ENCODE results near the gene GRK3. TPM values are rescaled to one million over a fixed set of nuclear protein-coding genes. Genes with fewer than 3 reads are reported as not detected.

The GRK3 gene
- total RNA-seq, 2 donors from 2014 or later: 6.2 to 9.1 TPM

DNA sequence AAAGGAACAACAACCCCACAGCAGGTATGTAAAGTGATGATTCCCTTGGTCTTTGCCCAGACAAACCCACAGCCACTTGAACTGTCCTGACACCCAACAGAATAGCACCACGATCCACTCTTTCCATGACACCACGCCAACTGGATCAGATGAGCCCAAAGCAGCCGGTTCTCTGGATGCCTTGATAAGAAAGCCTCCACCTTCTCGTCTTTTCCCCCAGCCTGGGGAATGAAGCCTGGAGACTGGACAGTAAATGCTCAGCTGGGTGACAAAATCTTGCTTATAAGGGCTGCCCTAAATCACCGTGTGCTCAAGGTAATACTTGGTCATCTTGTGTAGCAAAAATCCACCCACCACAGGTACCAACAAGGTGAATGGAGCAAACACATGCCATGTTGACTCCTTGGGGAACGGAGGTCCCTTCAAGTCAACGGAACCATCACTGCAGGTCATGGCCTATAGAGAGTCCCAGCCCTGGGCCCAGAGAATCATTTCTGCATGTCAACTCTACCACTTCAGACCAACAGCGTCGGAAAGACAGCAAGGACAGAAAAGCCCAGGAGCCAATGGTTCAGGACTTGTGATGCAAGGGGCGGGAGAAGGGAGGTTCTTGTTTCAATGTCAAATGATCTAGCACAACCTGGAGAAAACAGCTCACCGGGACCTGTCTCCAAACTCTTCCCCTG lies 175.3 kb downstream of the GRK3 start:
- Histone ChIP-seq H3K36me3 (no peaks in the 10 kb centered on the region), H3K4me1 (peaks cover 0 to 2% of the 10 kb centered on the region in 2 donors), H3K9me3 (no peaks in the 10 kb centered on the region), H3K27ac (no peak overlapping the region), H3K4me3 (no peak overlapping the region), H3K27me3 (no peaks in the 10 kb centered on the region)
- DNase-seq (ENCODE audit: low spot score): no peak
- TF ChIP-seq, protein P1, sequence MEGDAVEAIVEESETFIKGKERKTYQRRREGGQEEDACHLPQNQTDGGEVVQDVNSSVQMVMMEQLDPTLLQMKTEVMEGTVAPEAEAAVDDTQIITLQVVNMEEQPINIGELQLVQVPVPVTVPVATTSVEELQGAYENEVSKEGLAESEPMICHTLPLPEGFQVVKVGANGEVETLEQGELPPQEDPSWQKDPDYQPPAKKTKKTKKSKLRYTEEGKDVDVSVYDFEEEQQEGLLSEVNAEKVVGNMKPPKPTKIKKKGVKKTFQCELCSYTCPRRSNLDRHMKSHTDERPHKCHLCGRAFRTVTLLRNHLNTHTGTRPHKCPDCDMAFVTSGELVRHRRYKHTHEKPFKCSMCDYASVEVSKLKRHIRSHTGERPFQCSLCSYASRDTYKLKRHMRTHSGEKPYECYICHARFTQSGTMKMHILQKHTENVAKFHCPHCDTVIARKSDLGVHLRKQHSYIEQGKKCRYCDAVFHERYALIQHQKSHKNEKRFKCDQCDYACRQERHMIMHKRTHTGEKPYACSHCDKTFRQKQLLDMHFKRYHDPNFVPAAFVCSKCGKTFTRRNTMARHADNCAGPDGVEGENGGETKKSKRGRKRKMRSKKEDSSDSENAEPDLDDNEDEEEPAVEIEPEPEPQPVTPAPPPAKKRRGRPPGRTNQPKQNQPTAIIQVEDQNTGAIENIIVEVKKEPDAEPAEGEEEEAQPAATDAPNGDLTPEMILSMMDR (IDR thresholded peaks at IDR 0.05): no peak

DNA sequence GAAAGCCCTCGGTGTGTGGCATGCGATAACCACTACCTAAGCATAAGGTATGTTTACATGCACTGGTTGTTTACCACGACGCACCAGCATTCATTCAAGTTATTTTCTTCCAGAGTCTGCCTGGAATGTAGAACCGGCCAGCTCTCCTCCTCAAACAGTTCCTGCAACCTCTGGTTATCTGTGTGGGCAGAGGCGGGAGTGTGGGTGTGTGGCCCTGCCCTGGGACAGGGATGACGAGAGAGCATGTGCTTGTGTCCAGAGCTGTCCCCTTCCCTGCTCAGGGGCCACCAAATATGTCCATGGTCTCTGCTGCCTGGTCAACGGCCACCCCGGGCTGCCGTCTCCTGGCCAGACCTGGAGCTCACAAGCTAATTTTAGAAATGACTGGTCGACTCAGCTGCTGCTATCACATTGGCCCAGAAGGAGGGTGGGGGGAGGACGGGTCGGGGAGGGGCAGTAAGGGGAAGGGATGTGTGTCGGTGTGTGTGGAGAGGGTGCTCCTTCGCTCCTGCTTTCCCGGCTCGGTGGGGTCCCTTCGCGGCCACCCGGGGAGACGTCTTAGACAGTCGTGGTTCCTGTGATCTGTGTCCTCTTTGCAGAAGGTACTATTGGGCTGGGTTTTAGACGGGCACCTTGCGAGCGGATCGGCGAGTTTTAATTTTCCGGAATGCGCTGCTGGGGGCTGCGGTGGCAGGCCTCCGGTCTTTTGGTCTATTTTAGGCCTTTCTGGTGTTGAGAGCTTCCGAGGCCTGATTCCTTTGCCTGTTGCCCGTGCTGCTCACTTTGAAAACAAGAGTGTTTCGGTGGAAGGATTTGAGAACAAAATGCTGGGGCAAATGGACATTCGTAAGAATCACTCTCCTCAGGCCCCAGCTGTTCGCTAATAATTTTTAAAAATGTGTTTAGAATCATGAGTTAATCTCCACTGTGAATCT lies 177.5 kb downstream of the GRK3 start, which contains the start of gene MYO18B:
Gene MYO18B (plus strand): TSS at position 497 of the 935 bp plus-strand sequence. CDS start 18,905 bp downstream, outside the sequence.
- Histone ChIP-seq H3K4me1 (peaks cover 0 to 14% of the 10 kb centered on the region in 2 donors), H3K27ac (peak within 1 kb of the TSS; percentile 88 to 95), H3K27me3 (no peaks in the 10 kb centered on the region), H3K9me3 (no peaks in the 10 kb centered on the region), H3K36me3 (no peaks in the 10 kb centered on the region), H3K4me3 (peak within 1 kb of the TSS; percentile 52 to 65)
- TF ChIP-seq, protein P1 (IDR thresholded peaks at IDR 0.05): no peak
- peak; percentile 81 for DNase-seq (ENCODE audit: low spot score)

- no peak for DNase-seq (ENCODE audit: low spot score)
- Histone ChIP-seq H3K4me3 (peak overlapping the region; percentile 52 to 65), H3K27me3 (no peaks in the 10 kb centered on the region), H3K36me3 (no peaks in the 10 kb centered on the region), H3K27ac (peak overlapping the region; percentile 88 to 94), H3K4me1 (peaks cover 0 to 24% of the 10 kb centered on the region in 2 donors), H3K9me3 (no peaks in the 10 kb centered on the region)
- TF ChIP-seq, protein P1 (IDR thresholded peaks at IDR 0.05): no peak
Measured at GRCh38 chr22:25742918-25743708, 178.6 kb downstream of the GRK3 start.

- TF ChIP-seq, protein P1 (IDR thresholded peaks at IDR 0.05): no peak
- no peak for DNase-seq (ENCODE audit: low spot score)
- peaks cover 0 to 39% of the 10 kb centered on the region in 2 donors for H3K4me1 ChIP-seq
- no peaks in the 10 kb centered on the region for H3K27me3 ChIP-seq
- no peaks in the 10 kb centered on the region for H3K36me3 ChIP-seq
- peak overlapping the region; percentile 52 to 65 for H3K4me3 ChIP-seq
- no peaks in the 10 kb centered on the region for H3K9me3 ChIP-seq
- H3K27ac ChIP-seq: peak overlapping the region; percentile 88 to 94
Measured at GRCh38 chr22:25744694-25745093, 180.2 kb downstream of the GRK3 start.

DNA sequence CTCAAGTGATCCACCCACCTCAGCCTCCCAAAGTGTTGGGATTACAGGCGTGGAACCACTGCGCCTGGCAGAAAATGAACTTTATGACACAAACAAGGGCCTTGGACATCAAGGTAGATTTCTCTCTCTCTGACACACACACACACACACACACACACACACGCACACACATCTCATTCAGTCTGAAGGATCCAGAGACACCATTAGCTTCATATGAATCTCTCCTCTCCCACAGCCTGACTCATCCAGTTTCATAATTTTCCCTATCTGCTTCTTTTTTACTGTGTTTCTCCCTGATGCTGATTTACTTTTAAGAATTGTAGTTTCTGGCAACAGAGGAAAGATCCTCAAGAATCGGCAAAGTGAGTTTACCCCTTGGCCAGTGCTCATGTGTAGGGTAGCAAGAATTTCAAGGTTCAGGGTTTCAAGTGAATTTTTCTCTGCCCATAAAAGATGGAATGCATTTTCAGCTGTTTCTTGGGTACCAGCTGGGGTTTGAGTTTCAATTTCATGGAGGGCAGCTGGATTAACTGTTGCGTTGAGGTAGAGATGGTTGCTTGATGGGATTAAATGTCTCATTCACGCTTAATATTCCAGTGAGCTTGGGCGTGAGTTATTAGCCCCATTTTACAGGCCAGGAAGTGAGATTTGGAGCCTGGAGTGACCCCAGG lies 181.0 kb downstream of the GRK3 start:
- no peak for DNase-seq (ENCODE audit: low spot score)
- peaks cover 0 to 46% of the 10 kb centered on the region in 2 donors for H3K4me1 ChIP-seq
- H3K27ac ChIP-seq: peak overlapping the region; percentile 88 to 94
- H3K36me3 ChIP-seq: no peaks in the 10 kb centered on the region
- no peaks in the 10 kb centered on the region for H3K9me3 ChIP-seq
- TF ChIP-seq, protein P1 (IDR thresholded peaks at IDR 0.05): no peak
- H3K27me3 ChIP-seq: no peaks in the 10 kb centered on the region
- H3K4me3 ChIP-seq: peak overlapping the region in 1 of 2 donors; percentile 65

All from right atrium auricular region (tissue), 2 donors.